MCF 10A (cell line): ENCODE data around the gene KCNJ3. TPM values are rescaled to one million over a fixed set of nuclear protein-coding genes. Genes with fewer than 3 reads are reported as not detected.

ENCODE experiments used
- BruUV-seq: library from RNA; stranded (reverse); fragments of 400-500 nt; replicated peaks from 2 replicates; lab custom pipeline; 2021; lab: Mats Ljungman, UMichigan
- CTCF ChIA-PET: fragments of 300-600 bp; sonication (Branson Sonifier 250); formaldehyde crosslinking; extraction: SDS; loops from one replicate; lab custom pipeline; 2021; ENCODE audit warnings: antibody characterized with exemption, inconsistent platforms; lab: Yijun Ruan, JAX
- POLR2A ChIA-PET: fragments of 300-600, 350-650 bp; sonication (Branson Sonifier 250); formaldehyde crosslinking; extraction: SDS; loops from one replicate; lab custom pipeline; 2020; ENCODE audit warnings: antibody characterized with exemption, inconsistent platforms; lab: Yijun Ruan, JAX
- DNase-seq: peaks from one replicate; pipeline ENCODE4 v3.0.0-alpha.2; 2018; ENCODE audit not compliant: unreplicated experiment
- H3K27ac Mint-ChIP-seq: one replicate; pipeline ENCODE4 v1.8.0; 2022; ENCODE audit warnings: mild to moderate bottlenecking, low read depth, mixed read lengths; ENCODE audit not compliant: unreplicated experiment
- H3K27me3 Mint-ChIP-seq: one replicate; pipeline ENCODE4 v1.8.0; 2022; ENCODE audit warnings: mixed read lengths; ENCODE audit not compliant: insufficient read depth, unreplicated experiment
- H3K36me3 Mint-ChIP-seq: one replicate; pipeline ENCODE4 v1.8.0; 2022; ENCODE audit warnings: mild to moderate bottlenecking, moderate library complexity, mixed read lengths; ENCODE audit not compliant: insufficient read depth, unreplicated experiment
- H3K4me1 Mint-ChIP-seq: one replicate; pipeline ENCODE4 v1.8.0; 2022; ENCODE audit warnings: mixed read lengths; ENCODE audit not compliant: insufficient read depth, unreplicated experiment
- H3K4me3 Mint-ChIP-seq: one replicate; pipeline ENCODE4 v1.8.0; 2022; ENCODE audit warnings: mild to moderate bottlenecking, moderate library complexity, mixed read lengths; ENCODE audit not compliant: unreplicated experiment
- H3K9me3 Mint-ChIP-seq: one replicate; pipeline ENCODE4 v1.8.0; 2022; ENCODE audit warnings: mixed read lengths; ENCODE audit not compliant: unreplicated experiment
- CTCF ChIP-seq: fragments of 200-600 bp; IDR thresholded peaks from one replicate; pipeline ENCODE4 v1.8.0; 2022; ENCODE audit warnings: antibody characterized with exemption, mild to moderate bottlenecking; ENCODE audit not compliant: unreplicated experiment
- intact Hi-C: fragments of 100-400 bp; cut with micrococcal nuclease; formaldehyde crosslinking; loops from 2 replicates; pipeline ENCODE4 v1.14.1; 2022
- total RNA-seq: library from RNA; stranded (reverse); gene quantifications from 2 replicates; pipeline ENCODE4 v1.2.3, GENCODE V29; 2022

KCNJ3 gene
- total RNA-seq, 1 experiment from 2014 or later, result not detected

GRCh38 chr2:154710078-154710477, 11.6 kb downstream of the KCNJ3 start:
- no TSS peak for BruUV-seq
- CTCF ChIA-PET, result no interaction called here
- no peak overlapping the region for H3K4me3 Mint-ChIP-seq

GRCh38 chr2:154710685-154711084, 12.2 kb downstream of the KCNJ3 start:
- ChIA-PET POLR2A (no interaction called here), CTCF (no interaction called here)
- Mint-ChIP-seq H3K27me3 (peaks cover 71% of the 10 kb centered on the region), H3K36me3 (no peaks in the 10 kb centered on the region), H3K27ac (no peak overlapping the region), H3K9me3 (no peaks in the 10 kb centered on the region), H3K4me3 (no peak overlapping the region), H3K4me1 (no peaks in the 10 kb centered on the region)
- no peak for DNase-seq
- intact Hi-C loops, result no loop called here
- BruUV-seq, result no TSS peak
- no peak for TF ChIP-seq CTCF

More at GRCh38 chr2:154710078-154710477, 11.6 kb downstream of the KCNJ3 start:
- Mint-ChIP-seq H3K36me3 (no peaks in the 10 kb centered on the region), H3K27ac (no peak overlapping the region), H3K4me1 (no peaks in the 10 kb centered on the region), H3K27me3 (peaks cover 65% of the 10 kb centered on the region), H3K9me3 (no peaks in the 10 kb centered on the region)
- no peak for TF ChIP-seq CTCF
- intact Hi-C loops, result no loop called here
- POLR2A ChIA-PET, result no interaction called here
- no peak for DNase-seq

- CTCF ChIA-PET, result interaction anchor here (1.2 kb wide), 1 partner anchor 20 kb away, joined by 3 read pairs; no protein-coding TSS in a partner anchor
- peaks cover 65% of the 10 kb centered on the region for H3K27me3 Mint-ChIP-seq
- no peaks in the 10 kb centered on the region for H3K36me3 Mint-ChIP-seq
- H3K27ac Mint-ChIP-seq, result no peak overlapping the region
- no peaks in the 10 kb centered on the region for H3K4me1 Mint-ChIP-seq
- TF ChIP-seq CTCF, result no peak
- no TSS peak for BruUV-seq
- no peak for DNase-seq
- no peaks in the 10 kb centered on the region for H3K9me3 Mint-ChIP-seq
- POLR2A ChIA-PET, result no interaction called here
- H3K4me3 Mint-ChIP-seq, result no peak overlapping the region
- intact Hi-C loops, result no loop called here
These were observed 15.2 kb downstream of the KCNJ3 start for GRCh38 chr2:154713675-154714074.

- no peaks in the 10 kb centered on the region for H3K9me3 Mint-ChIP-seq
- CTCF ChIA-PET, result interaction anchor here (0.7 kb wide), 1 partner anchor 590 kb away, joined by 3 read pairs; no protein-coding TSS in a partner anchor
- no peaks in the 10 kb centered on the region for H3K4me1 Mint-ChIP-seq
- POLR2A ChIA-PET, result no interaction called here
- no peak for TF ChIP-seq CTCF
- H3K27me3 Mint-ChIP-seq, result peaks cover 59% of the 10 kb centered on the region
- no peak overlapping the region for H3K4me3 Mint-ChIP-seq
- DNase-seq, result no peak
- H3K36me3 Mint-ChIP-seq, result no peaks in the 10 kb centered on the region
- intact Hi-C loops, result loop anchor here (5.0 kb wide), 1 partner anchor 43 kb away; no protein-coding TSS in a partner anchor
- H3K27ac Mint-ChIP-seq, result no peak overlapping the region
- no TSS peak for BruUV-seq
These were observed 22.2 kb downstream of the KCNJ3 start for GRCh38 chr2:154720651-154721050.
